GM18520 (cell line): ENCODE data around the gene MYLK2.
A peak's percentile ranks its signal among the peaks of the same experiment; 100 is the strongest.

Experiments used
- ATAC-seq: cut with Tn5 transposase; IDR thresholded peaks from one replicate; pipeline ENCODE4 v1.9.1; 2021; ENCODE audit not compliant: unreplicated experiment

The MYLK2 gene

DNA sequence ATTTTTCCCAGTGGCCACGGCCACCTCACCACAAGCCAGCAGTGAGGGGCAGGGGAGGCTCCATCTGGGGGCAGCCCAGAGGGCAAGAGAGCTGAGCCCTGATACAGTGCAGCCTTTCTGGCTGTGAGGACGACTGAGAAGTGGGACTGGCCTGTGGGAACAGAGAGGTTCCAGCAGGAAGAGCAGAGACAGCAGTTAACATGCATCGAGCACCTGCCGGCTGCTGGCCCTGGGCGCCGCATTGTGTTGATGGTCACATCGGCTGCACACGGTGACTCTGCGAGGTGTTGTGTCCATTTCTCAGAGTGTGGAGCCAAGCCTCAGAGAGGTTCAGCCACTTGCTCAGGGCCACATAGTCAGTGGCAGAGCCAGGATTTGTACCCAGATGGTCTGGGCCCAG lies 16.4 kb downstream of the MYLK2 start:
- ATAC-seq = no peak

DNA sequence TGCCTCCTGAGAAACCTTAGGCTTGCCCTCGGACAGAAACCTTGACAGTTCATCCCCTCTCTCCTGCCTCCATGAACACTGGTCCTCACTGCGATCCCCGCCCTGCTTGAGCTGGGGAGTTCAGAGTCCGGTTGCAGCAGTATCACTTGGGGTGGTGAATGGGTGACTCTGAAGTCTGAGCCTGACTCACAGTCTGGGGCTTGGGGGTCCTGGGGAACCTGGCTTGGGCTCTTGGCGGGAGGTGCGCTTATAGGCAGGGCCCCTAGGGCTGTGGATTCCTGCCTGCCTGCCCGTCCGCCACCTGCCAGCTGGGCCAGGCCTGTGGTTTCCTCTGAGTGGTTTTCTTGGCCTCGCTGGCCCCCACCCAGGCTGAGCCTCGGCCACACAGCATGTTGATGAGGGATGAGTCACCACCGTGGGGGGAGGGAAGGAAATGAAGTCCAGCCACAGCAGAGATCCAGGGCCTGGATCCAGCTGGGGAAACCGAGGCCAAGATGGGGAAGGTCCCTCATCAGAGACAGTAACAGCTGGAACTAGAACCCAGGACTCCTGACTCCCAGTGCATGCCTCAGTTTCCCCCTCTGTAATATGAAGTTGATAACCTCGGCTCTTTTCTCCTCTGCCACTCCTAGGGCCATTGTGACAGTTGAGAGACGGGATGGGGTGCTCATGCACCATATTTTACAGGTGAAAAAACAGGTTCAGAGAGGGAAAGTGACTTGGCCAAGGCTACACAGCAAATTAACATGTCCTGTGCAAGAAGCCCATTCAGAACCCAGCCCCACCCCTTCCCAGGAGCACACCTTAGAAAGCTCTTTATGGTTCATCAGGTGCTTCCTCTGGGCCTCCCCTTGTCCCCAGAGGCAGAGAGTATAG lies 17.1 kb downstream of the MYLK2 start:
- peak; percentile 76 for ATAC-seq

DNA sequence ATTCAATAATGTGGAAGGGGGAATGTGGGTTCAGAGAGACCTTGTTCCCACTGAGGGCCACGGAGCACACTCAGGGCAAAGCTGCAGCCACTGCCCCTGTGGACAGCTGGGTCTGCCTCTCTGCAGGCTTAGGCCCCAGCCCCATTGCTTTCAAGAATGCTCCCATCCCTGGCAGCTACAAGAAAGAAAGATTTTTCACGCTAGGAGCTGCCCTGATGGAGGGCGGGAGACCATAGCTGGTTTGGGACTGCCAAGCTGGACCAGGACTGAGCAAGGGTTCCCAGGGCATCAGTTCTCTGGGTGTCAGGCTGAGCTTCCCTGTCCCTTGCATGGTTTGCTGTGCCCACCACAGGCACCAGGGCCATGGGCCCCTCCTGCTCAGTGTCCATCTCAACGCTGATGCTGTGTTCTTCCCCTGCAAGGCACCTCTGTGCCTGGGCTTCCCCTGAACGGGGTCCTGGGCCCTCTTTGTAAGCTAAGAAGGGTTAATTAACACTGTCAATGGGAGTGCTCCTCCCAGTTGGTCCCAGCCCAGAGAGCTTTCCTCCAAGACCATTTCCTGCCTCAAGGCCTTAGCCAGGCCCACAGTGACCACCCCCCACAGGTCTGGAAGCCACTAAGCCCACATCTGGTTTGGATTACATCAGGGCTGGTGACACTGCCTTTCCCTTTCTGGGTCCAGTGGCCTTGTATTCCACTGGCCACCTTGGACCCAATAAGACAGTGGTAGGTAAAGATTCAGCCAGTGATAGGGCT lies 17.9 kb downstream of the MYLK2 start:
- no peak for ATAC-seq

DNA sequence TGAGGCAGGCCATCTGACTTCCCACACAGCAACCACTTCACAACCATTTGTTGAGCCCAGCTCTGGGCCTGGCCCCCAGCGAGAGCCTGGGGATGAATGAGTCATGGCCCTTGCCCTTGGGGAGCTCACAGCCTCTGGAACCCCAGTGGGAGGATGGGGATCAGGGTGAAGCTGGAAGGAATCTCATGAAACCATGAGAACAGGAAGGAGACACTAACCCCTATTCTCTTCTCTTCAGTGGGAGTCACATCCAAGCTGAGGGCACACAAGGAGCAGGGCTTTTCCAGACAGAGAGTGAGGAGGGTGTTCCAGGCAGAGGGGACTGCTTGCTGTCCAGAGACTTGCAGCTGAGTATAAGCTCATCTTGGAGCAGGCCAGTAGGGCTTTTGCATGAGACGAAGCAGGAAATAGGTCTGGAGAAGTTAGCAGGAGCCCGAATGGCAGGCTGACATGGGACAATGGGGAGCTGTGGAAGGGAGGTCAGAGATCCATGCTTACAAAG lies 18.8 kb downstream of the MYLK2 start:
- ATAC-seq = no peak

DNA sequence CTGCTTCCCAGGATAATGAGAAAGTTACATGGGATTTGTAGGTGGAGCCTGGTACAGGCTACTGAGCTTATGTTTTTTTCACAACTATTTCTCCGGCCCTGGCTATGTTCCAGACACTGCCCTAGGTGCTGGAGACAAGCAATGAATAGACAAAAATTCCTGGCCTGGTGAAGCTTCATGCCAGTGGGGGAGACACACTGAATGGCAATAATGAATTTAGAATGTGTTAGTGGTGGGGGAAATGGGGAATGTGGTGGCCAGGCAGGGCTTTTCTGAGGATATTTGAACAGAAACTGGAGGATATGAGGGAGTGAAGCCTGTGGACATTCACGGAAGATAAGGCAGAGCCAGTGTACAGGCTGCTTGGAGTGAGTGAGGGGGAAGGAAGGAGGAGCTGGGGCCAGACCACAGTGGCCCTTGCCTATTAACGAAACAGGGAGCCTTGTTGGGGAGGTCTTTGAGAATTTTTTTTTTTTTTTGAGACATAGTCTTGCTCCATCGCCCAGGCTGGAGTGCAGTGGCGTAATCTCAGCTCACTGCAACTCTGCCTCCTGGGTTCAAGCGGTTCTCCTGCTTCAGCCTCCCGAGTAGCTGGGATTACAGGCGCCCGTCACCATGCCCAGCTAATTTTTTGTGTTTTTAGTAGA lies 19.6 kb downstream of the MYLK2 start:
- no peak for ATAC-seq

DNA sequence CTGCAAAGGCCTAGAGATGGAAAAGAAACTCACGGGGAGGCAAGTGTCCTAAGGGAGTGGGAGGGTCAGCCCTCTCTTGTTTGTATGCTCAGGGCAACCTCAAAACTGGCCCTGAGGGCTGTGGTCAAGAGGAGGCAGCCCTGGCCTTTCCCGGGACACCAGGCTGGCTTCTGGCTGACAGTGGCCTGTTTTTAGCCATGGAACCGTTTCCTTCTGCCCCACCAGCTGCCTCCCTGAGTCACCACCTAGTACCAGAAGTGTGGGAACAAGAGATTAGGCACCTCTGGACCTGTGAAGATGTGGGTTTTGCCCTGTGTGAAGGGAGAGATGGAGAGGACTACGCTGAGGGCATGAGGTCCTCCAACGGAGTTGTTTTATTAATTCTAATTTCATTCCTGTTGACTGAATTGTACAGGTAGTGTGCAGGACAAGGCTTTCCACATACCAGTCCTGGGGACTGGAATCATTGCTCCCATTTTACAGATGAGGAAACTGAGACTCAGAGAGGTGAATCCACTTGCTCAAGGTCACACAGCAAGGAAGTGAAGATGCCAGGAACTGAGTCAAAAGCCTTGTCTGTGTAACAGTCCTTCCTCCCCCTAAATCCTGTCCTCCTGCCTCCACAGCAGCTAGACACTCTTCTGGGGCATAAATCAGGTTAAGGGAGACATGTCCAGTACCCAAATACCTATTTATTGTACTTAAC lies 20.8 kb downstream of the MYLK2 start:
- ATAC-seq = no peak

DNA sequence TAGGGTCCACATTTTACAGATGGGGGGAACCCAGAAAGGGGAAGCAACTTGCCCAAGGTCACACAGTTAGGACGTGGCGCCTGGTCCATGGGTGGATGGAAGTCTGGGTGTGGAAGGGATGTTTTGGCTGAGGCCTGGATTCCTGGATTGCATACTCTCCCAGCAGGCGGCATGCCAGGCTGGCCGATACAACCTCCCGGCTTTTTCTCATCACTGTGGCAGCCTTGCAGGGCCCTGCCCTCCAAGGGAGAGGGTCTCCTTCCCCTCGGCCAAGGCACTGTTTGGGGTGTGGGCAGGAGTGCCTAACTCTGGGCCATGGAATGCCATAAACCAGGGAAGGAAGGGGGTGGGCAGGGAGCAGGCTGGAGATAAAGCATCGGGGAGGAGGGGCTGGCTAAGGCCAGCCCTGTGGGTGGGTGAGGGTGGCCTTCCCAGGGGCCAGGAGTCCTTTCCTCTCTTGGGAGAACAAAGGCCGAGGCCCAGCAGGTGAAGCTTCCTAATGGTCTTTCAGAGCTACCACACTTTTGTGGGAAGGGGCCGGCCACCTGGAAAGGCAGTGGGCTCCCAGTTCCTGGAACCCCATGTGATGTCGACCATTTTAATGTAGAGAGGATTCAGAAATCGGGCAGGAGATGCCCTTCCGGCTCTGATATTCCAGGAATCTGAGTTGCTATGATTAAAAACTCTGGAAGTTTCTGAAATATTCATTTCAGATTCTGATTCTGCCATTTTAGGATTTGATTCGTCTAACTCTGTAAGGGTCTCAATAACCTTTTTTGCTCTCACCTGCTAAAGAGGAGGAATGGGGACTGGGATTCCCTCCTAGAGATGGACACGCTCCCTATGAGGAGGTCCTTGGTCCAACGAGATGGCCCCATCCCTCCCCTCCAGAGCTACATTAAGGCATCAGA lies 22.0 kb downstream of the MYLK2 start:
- ATAC-seq = no peak

DNA sequence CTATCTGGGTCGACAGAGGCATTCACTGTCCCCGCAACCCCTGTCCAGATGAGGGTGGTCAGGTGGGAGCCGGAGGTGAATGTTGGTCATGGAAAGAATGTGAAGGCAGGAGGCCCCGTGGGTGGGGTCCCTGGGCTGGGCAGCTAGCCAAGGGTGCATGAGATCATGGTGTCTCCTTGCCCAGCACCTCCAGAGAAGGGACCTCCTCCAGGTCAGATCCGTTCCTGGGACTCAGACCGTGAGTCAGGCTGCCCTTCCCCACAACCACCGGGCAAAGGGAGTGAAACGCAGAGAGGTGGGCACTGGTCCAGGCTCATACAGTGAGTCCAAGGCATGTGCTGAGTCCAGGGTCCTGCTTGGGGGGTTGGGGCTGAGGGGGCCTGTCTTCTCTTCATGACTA lies 22.8 kb downstream of the MYLK2 start:
- no peak for ATAC-seq

DNA sequence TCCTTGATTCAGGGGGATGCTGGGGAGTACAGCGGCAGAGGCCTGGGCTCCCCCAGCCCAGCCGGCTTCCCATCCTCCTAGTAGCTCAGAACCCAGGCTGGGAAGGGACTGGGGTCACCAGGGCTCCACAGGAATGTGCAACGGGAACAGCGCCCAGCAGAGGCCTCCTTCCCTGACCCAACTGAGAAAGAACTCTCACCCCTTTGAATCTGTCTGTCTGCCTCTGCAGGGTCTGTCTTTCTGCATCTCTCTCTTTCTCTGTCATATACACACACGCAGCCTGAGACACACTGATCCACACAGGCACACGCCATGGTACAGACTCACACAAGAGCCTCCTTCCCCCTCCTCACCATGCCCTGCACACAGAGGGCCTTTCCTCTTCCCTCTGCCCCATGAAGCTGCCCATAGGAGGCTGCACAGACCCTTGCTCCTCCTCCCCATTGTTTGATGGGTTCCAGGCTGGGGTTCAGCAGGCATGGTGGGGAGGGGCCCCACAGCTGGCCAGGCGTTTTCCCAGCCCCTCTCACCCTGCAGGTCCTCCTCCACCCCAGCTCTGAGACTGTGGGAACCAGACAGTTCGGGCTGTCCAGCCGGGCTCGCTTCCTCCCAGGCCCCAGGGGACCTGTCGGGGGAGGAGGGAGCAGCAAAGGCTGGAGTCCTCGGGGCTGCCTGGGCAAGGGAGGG lies 23.5 kb downstream of the MYLK2 start:
- ATAC-seq = no peak

DNA sequence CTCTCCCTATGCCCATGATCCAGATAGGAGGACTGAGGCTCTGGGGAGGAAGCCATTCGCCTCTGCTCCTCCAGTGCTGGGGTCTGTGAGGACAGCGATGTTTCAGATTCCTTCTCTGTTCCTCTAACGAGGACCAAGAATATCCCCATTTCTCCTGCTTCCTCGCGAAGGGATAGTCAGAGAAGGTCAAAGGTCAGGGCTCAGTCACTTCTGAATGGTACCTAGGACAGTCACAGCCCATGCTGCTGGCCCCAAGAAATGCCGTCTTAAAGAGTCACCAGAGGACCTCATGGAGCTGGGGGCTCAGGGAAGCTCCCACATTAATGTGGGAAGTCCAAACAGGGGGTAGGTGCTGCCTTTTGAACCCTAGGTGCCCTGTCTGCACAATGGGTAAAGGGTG lies 24.1 kb downstream of the MYLK2 start:
- no peak for ATAC-seq

DNA sequence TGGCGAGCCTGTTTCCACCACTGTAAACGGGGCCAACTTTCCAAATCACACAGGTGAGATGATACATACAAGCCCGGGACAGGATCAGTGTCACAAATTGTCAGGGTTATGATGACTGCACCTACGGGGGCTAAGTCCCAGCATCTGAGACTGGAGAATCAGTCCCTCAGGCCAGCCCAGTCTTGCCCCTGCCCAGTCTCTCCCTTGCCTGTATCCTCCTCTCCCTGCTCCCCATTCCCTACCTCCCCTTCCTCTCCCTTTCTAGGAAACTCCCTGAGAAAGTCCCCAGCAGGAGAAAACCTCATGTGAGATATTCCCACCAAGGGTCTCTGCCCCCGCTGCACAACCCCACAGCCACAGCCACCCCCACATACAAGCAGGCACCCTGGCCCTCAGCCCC lies 24.7 kb downstream of the MYLK2 start:
- no peak for ATAC-seq

DNA sequence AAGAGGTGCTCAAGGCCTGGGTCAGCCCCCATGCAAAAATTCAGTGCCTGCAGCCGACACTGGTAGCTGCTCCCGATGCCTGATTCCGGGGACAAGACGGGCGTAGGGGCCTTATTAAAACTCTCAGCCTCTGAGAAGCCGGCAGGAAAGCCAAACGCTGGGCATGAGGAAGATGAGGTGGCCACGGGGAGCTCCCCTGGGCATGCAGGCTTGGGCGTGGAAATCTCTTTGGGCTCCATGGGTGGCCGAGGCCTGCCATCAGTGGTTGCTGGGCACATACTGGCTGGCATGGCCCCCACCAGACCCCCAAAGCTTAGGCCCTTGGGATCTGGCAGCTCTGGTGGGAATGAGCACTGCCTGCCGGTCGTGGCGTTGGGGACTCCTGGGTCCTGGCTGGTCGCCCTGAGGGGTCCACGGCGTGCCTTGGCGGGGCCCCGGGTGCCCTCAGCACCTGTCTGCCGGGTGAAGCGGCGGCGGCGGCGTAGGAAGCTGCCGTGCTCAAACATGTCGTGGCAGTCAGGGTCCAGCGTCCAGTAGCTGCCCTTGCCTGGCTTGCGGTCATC lies 25.7 kb downstream of the MYLK2 start:
- ATAC-seq = no peak

DNA sequence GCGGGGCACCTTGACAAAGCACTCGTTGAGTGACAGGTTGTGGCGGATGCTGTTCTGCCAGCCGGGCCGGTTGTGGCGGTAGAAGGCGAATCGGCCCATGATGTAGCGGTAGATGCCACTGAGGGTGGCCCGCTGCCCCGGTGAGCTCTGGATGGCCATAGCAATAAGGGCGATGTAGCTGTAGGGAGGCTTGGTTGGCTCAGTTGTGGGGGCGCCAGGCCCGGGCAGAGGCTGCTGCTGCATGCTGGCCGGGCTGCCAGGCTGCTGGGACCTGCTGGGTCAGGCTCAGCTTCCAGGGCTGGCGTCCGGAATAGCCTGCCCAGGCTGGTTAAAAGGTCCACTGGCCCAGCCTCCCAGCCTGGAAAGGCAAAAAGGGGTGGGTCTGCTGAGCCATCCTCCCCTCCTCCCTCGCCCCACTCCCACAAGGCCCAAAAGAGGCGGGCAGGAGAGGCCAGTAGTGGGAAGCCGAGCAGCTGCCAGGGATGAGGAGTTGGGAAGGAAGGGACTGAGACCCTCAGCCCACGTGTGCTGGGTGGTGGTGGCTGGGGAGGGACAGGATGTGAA lies 26.2 kb downstream of the MYLK2 start, which contains the start of gene FOXS1:
Gene FOXS1, minus strand, starts transcription at position 305 of the 564 bp plus-strand sequence. Its CDS starts 62 bp downstream, at position 243.
- ATAC-seq = no peak

DNA sequence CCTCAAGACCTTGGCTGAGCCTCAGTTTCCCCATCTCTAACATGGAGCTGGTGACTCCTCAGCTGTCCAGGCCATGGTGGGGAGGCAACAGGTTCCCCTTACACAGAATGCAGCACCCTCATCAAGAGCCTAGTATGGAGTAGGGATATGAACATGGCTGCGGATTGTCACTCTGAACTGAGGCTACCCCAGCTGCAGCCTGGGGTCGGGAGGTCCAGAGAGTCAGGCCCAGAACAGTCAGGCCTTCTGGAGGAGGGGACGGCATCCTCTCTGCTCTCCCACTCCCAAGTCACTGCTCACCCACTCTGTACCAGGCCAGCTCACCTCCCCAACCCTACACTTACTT lies 27.6 kb downstream of the MYLK2 start:
- ATAC-seq = no peak

DNA sequence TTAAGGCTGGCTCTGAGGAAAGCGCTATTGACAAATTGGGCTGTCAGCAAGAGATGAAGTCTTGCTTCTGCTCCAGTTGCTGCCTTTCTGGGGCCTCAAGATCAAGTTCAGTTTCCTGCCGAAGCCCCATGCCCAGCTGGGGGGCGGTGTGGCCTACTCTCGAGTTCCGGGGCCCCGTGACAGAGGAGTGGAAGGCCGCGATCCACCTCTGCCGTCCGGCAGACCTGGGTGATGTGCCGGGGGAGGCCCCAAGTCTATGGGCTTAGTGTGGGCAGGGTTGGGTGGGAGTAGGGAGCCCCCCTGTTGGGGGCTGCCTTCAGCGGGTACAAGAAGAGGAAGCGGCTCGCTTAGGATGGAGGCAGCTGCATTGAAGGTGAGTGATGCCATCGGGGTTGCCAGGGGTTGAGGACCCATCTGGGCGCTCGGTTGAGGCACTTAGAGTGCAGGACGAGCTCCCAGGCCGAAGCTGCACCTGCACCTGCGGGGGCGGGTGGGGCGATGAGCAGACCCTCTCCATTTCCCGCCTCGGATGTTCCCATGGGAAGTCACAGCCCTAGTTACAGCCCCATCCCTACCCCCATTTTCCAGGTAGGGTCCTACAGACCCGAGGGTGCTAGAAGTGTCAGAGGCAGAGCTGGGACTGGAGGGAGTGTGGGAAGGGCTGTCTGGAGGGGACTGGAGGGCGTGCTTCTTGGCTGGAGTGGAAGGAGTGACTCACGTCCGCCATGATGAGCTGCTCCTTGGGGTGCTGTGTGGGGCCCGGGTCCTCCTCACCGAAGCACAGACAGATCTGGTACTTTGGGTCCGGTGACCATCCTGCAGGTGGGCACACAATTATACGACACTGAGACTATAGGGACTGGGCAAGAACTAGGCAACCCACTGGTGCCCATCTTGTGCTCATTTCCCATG lies 29.2 kb downstream of the MYLK2 start:
- ATAC-seq = no peak

DNA sequence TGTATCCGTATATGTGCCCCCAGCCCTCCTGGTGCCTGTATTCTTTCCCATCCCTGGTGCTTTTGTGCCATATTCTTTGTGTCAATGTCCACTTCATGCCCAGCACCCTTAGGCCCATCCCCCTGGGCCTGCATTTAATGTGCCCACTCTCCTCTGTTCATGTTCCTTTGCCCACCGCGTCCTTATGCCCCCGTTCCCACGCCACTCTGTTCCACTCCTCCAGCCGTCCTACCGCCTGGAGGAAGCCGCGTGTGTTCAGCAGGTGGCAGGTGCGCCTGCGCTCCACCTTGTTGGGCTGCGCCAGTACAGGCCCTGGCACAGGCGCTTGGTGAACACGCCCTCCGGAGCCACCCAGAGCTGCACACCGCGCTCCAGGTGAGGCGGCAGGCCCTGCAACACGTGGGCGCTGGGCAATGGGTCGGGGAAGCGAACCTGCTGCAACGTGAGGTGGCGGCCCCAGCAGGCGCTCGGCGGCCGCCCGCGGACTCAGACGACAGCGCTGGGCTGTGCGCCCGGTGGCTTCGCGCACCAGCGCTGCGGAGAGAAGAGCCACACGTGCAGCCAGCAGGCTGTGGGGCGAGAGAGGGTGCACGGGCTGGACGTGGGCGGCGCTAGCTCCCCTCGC lies 30.3 kb downstream of the MYLK2 start:
- ATAC-seq = no peak

DNA sequence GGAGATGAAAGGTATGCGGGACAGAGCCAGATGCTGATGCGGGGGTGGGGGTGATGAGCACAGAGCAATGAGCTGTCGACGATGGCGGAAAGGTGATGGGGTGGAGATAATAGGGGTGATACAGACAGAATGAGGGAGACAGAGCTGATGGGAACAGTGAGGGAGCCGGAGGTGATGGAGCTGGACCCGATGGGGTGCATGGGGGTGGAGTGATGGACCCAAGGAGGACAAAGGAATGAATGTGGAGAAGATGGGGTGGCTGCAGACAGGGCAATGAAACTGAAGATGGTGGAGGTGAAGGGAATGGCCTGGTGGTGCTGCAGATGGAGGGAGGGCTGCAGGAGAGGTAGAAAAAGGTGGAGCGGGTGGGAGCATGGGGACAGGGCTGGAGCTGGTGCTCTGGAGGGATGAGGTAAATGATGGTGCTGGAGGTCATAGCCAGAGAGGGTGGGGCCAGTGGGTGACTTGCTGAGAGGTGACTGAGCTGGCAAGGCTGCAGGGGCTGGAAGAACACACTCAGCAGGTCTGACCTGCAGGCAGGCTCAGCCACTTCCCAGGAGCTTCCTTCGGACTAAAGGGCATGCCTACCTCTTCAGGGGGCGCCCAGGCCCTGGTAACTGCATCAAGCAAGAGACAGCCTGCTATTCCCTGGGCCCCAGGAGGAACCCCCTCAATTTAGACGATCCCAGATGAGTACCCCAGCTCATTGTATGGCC lies 32.2 kb downstream of the MYLK2 start:
- no peak for ATAC-seq
